ENCODE results near the gene ALX4. TPM values are rescaled to one million over a fixed set of nuclear protein-coding genes. Genes with fewer than 3 reads are reported as not detected.

Gene ALX4
- total and polyA plus RNA-seq, 2 donors (not counting 3 experiments of a cell fraction or from before 2014, with no cell fraction given), result not detected

- TF ChIP-seq POLR2AphosphoS5 (IDR thresholded peaks at IDR 0.05; ENCODE audit: insufficient read depth, low read depth, low read length), result no peak
- no peak for TF ChIP-seq FOS (IDR thresholded peaks at IDR 0.05; ENCODE audit: borderline replicate concordance, insufficient read depth, low read length)
- no peak for TF ChIP-seq JUN (IDR thresholded peaks at IDR 0.05; ENCODE audit: borderline replicate concordance, insufficient read depth, insufficient read length, low read depth)
- no peak for TF ChIP-seq MYC (IDR thresholded peaks at IDR 0.05; ENCODE audit: low read depth, low read length)
- TF ChIP-seq EZH2 (IDR thresholded peaks at IDR 0.05; ENCODE audit: borderline replicate concordance, low read depth, low read length, severe bottlenecking), result no peak
- no peak for TF ChIP-seq GATA2 (IDR thresholded peaks at IDR 0.05; ENCODE audit: insufficient read depth, insufficient read length, low read depth, low read length)
- no peak for TF ChIP-seq POLR2A (IDR thresholded peaks at IDR 0.05; ENCODE audit: low read depth, low read length)
- no peak for TF ChIP-seq MAX (IDR thresholded peaks at IDR 0.05; ENCODE audit: insufficient read depth, insufficient read length)
- no peak for TF ChIP-seq CTCF (IDR thresholded peaks at IDR 0.05; ENCODE audit: extremely low read depth in 1 of 2, insufficient read depth in 1 of 2, low read depth in 1 of 2, low read length in 2 of 2)
- H3K27ac ChIP-seq (ENCODE audit: insufficient read depth, low read depth, low read length), result no peak overlapping the region
- ChIA-PET CTCF (interaction anchor here (1.7 kb wide), 1 partner anchor 19 kb away, joined by 5 read pairs; no protein-coding TSS in a partner anchor), POLR2A (no interaction called here)
- H3K4me3 ChIP-seq (replicated peaks in 1 of 3; ENCODE audit: insufficient read depth in 1 of 3, low read depth in 1 of 3, low read length in 3 of 3), result no peak overlapping the region
- H3K4me2 ChIP-seq (ENCODE audit: insufficient read depth, low read length), result no peak overlapping the region
- H3K9ac ChIP-seq (replicated peaks; ENCODE audit: extremely low read depth, insufficient read depth, low read length), result no peak overlapping the region
- DNase-seq (ENCODE audit: low read depth, low spot score), result no peak
- no peaks in the 10 kb centered on the region for H3K79me2 ChIP-seq (ENCODE audit: control insufficient read depth, insufficient read depth, low read length)
- intact Hi-C loops (cut with micrococcal nuclease) (no loop called here), dilution Hi-C loops (cut with MboI; ENCODE audit: extremely low pct_ligation_motif_present, low sequenced_read_pairs) (no loop called here)
- H3K36me3 ChIP-seq (ENCODE audit: control insufficient read depth in 2 of 2, extremely low read depth in 1 of 2, insufficient read depth in 2 of 2, low read length in 2 of 2), result no peaks in the 10 kb centered on the region
- no peaks in the 10 kb centered on the region for H4K20me1 ChIP-seq (replicated peaks; ENCODE audit: control insufficient read depth, extremely low read depth, insufficient read depth, low read length)
- no peaks in the 10 kb centered on the region for H3K27me3 ChIP-seq (ENCODE audit: control insufficient read depth in 2 of 2, insufficient read depth in 2 of 2, low read length in 2 of 2)
- H3K9me1 ChIP-seq (replicated peaks; ENCODE audit: control insufficient read depth, extremely low read depth, insufficient read depth, low read length), result no peaks in the 10 kb centered on the region
- BruUV-seq (replicated peaks), result no TSS peak
- no peak overlapping the region for H2AFZ ChIP-seq (ENCODE audit: low read depth, low read length)
- no peaks in the 10 kb centered on the region for H3K9me3 ChIP-seq (replicated peaks; ENCODE audit: control insufficient read depth, insufficient read depth, low read length)
- peaks cover 22% of the 10 kb centered on the region for H3K4me1 ChIP-seq (ENCODE audit: control insufficient read depth, extremely low read depth, insufficient read depth, low read length)
- FAIRE-seq, result no peak
Measured at GRCh38 chr11:44248109-44248508, 61.8 kb downstream of the ALX4 start.

Measured in endothelial cell of umbilical vein (primary cell).